CD14-positive monocyte (primary cell): ENCODE results near the gene UBR2. TPM values are rescaled to one million over a fixed set of nuclear protein-coding genes. Genes with fewer than 3 reads are reported as not detected.

Experiments
- DNase-seq, 3 donors: peaks; one replicate each; pipeline ENCODE4 v3.0.0-alpha.2; 2011 to 2022
- H2AFZ ChIP-seq: 2 replicates; pipeline ENCODE4 v1.6.0; 2012; ENCODE audit warnings: mild to moderate bottlenecking, low read depth, low read length, inconsistent platforms; ENCODE audit not compliant: insufficient read depth, poor library complexity, severe bottlenecking
- H3K27ac ChIP-seq, 2 donors: 1 replicate in 1 of 2; 2 replicates in 1 of 2; pipeline ENCODE4 v1.5.1; 2012 to 2013; ENCODE audit warnings: low read length in 2 of 2, control low read depth in 1 of 2, inconsistent platforms in 1 of 2, low read depth in 1 of 2, mild to moderate bottlenecking in 1 of 2
- H3K27me3 ChIP-seq, 2 donors: one replicate each; pipeline versions ENCODE4 v1.6.0 to v1.6.1; 2011 to 2013; ENCODE audit warnings: low read length in 2 of 2; ENCODE audit not compliant: control insufficient read depth in 2 of 2, insufficient read depth in 2 of 2
- H3K36me3 ChIP-seq, 2 donors: replicated peaks in 1 of 2; 1 replicate in 1 of 2; 2 replicates in 1 of 2; pipeline versions ENCODE4 v1.5.1 to v1.6.1; 2012 to 2013; ENCODE audit warnings: low read length in 2 of 2, control low read depth in 1 of 2, inconsistent platforms in 1 of 2, mild to moderate bottlenecking in 1 of 2; ENCODE audit not compliant: insufficient read depth in 2 of 2, control insufficient read depth in 1 of 2
- H3K4me1 ChIP-seq, 2 donors: 1 replicate in 1 of 2; 2 replicates in 1 of 2; pipeline versions ENCODE4 v1.5.1 to v1.6.1; 2012 to 2013; ENCODE audit warnings: low read length in 2 of 2, control low read depth in 1 of 2, inconsistent platforms in 1 of 2, mild to moderate bottlenecking in 1 of 2, moderate library complexity in 1 of 2; ENCODE audit not compliant: insufficient read depth in 2 of 2, control insufficient read depth in 1 of 2
- H3K4me2 ChIP-seq: replicated peaks from 2 replicates; pipeline ENCODE3; 2012; ENCODE audit warnings: low read length, moderate library complexity, mild to moderate bottlenecking; ENCODE audit not compliant: poor library complexity, severe bottlenecking; ENCODE audit errors: extremely low read depth
- H3K4me3 ChIP-seq, 3 experiments: fragments of 200-600 bp in 1 of 3; sonication (generic) in 1 of 3; replicated peaks in 1 of 3; 1 replicate in 2 of 3; 2 replicates in 1 of 3; pipeline ENCODE4 v1.5.1; 2011 to 2013; ENCODE audit warnings: low read length in 3 of 3, mild to moderate bottlenecking in 3 of 3, control low read depth in 2 of 3, low read depth in 2 of 3, inconsistent platforms in 1 of 3, moderate library complexity in 1 of 3
- H3K79me2 ChIP-seq: 2 replicates; pipeline ENCODE4 v1.6.0; 2012; ENCODE audit warnings: mild to moderate bottlenecking, control low read depth, inconsistent platforms, low read length, moderate library complexity; ENCODE audit not compliant: insufficient read depth
- H3K9ac ChIP-seq: 2 replicates; pipeline ENCODE4 v1.6.0; 2017; ENCODE audit warnings: low read length, mild to moderate bottlenecking; ENCODE audit not compliant: insufficient read depth, poor library complexity, severe bottlenecking
- H3K9me3 ChIP-seq, 2 donors: replicated peaks in 1 of 2; 1 replicate in 1 of 2; 2 replicates in 1 of 2; pipeline versions ENCODE4 v1.5.1 to v1.6.1; 2012 to 2013; ENCODE audit warnings: low read length in 2 of 2, control low read depth in 1 of 2; ENCODE audit not compliant: control insufficient read depth in 1 of 2, insufficient read depth in 1 of 2
- H4K20me1 ChIP-seq: 2 replicates; pipeline ENCODE4 v1.6.0; 2012; ENCODE audit warnings: mild to moderate bottlenecking, low read length, control low read depth, moderate library complexity; ENCODE audit not compliant: insufficient read depth
- H3K27ac Mint-ChIP-seq, 7 donors: one replicate each; pipeline ENCODE4 v1.8.0; 2020; ENCODE audit warnings: mild to moderate bottlenecking in 7 of 7, mixed read lengths in 7 of 7, moderate library complexity in 6 of 7, inconsistent platforms in 2 of 7
- H3K27me3 Mint-ChIP-seq, 3 donors: one replicate each; pipeline ENCODE4 v1.8.0; 2021 to 2022; ENCODE audit warnings: low read depth in 3 of 3, mild to moderate bottlenecking in 3 of 3, mixed read lengths in 3 of 3, moderate library complexity in 3 of 3, inconsistent platforms in 1 of 3
- H3K36me3 Mint-ChIP-seq, 2 donors: one replicate each; pipeline ENCODE4 v1.8.0; 2020; ENCODE audit warnings: mixed read lengths in 2 of 2, inconsistent platforms in 1 of 2, mild to moderate bottlenecking in 1 of 2
- H3K4me1 Mint-ChIP-seq: one replicate; pipeline ENCODE4 v1.8.0; 2020; ENCODE audit warnings: mild to moderate bottlenecking, mixed read lengths
- H3K4me3 Mint-ChIP-seq, 2 donors: one replicate each; pipeline ENCODE4 v1.8.0; 2020; ENCODE audit warnings: mild to moderate bottlenecking in 2 of 2, mixed read lengths in 2 of 2, moderate library complexity in 1 of 2
- H3K9me3 Mint-ChIP-seq, 7 donors: one replicate each; pipeline ENCODE4 v1.8.0; 2020 to 2022; ENCODE audit warnings: mixed read lengths in 7 of 7, mild to moderate bottlenecking in 6 of 7, moderate library complexity in 6 of 7, inconsistent platforms in 2 of 7
- WGBS: methylation state at CpG from one replicate; pipeline ENCODE4 v1.1.5; 2013; ENCODE audit warnings: missing lambda C conversion rate; ENCODE audit not compliant: insufficient coverage; 5-methylcytosine and 5-hydroxymethylcytosine counted together
- intact Hi-C, 2 donors: fragments of 100-400 bp; cut with micrococcal nuclease; formaldehyde crosslinking; loops; one replicate each; pipeline versions ENCODE4 v1.15.0 to v1.15.1; 2023
- polyA plus RNA-seq, 3 donors: library from polyadenylated mRNA; depleted of rRNA in 1 of 3; unstranded in 2 of 3; stranded (reverse) in 1 of 3; fragments of 300-500 nt in 2 of 3; fragments of >200 nt in 1 of 3; fragmentation: Illumina TruSeq in 2 of 3; gene quantifications; 1 replicate in 2 of 3; 2 replicates in 1 of 3; pipeline ENCODE4 v1.2.3, GENCODE V29; 2012 to 2021
- TF ChIP-seq, protein P1 (sequence below): fragments of 200-600 bp; IDR thresholded peaks from one replicate; pipeline ENCODE4 v1.8.0; 2022; ENCODE audit warnings: antibody characterized with exemption, mild to moderate bottlenecking

The UBR2 gene
- polyA plus RNA-seq, 3 donors: 9.0 to 17.8 (median 12.8) TPM

DNA sequence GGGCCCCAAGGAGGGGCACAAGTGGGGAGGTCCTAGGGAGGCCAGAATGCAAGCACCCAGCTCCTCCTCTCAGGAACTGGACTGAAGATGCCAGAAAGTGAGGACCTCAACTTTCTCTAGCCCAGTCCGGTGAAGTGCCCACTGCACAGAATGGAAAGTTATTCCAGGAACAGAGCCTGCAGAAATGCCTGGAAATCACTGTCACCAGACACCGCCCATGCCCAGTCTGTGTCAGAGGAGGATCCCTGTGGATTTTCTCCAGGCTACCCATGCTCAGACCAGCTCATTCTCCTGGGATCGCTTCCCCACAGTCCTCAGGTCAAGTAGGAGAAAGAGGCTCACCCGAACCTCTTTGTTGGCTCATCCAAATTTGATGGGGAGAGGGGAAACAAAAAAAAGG lies 152.0 kb downstream of the UBR2 start:
- Histone ChIP-seq H4K20me1 (no peaks in the 10 kb centered on the region), H3K27ac (no peak overlapping the region), H3K27me3 (no peaks in the 10 kb centered on the region), H3K36me3 (no peaks in the 10 kb centered on the region), H3K79me2 (no peaks in the 10 kb centered on the region), H3K4me2 (no peak overlapping the region), H3K4me1 (no peaks in the 10 kb centered on the region), H2AFZ (no peak overlapping the region), H3K4me3 (no peak overlapping the region), H3K9me3 (peaks cover 6 to 9% of the 10 kb centered on the region in 2 donors), H3K9ac (no peak overlapping the region)
- peaks cover 6 to 16% (median 7%) of the 10 kb centered on the region in 7 donors for H3K9me3 Mint-ChIP-seq
- 100% methylated on average over 2 of the region's 4 CpGs for WGBS
- no peak overlapping the region for H3K4me3 Mint-ChIP-seq
- no peaks in the 10 kb centered on the region for H3K4me1 Mint-ChIP-seq
- intact Hi-C loops: no loop called here
- H3K27me3 Mint-ChIP-seq: peaks cover 2 to 5% (median 2%) of the 10 kb centered on the region in 3 donors
- DNase-seq: no peak
- TF ChIP-seq, protein P1, sequence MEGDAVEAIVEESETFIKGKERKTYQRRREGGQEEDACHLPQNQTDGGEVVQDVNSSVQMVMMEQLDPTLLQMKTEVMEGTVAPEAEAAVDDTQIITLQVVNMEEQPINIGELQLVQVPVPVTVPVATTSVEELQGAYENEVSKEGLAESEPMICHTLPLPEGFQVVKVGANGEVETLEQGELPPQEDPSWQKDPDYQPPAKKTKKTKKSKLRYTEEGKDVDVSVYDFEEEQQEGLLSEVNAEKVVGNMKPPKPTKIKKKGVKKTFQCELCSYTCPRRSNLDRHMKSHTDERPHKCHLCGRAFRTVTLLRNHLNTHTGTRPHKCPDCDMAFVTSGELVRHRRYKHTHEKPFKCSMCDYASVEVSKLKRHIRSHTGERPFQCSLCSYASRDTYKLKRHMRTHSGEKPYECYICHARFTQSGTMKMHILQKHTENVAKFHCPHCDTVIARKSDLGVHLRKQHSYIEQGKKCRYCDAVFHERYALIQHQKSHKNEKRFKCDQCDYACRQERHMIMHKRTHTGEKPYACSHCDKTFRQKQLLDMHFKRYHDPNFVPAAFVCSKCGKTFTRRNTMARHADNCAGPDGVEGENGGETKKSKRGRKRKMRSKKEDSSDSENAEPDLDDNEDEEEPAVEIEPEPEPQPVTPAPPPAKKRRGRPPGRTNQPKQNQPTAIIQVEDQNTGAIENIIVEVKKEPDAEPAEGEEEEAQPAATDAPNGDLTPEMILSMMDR: no peak
- H3K36me3 Mint-ChIP-seq: no peaks in the 10 kb centered on the region
- no peak overlapping the region for H3K27ac Mint-ChIP-seq

GRCh38 chr6:42720739-42721138 lies 156.9 kb downstream of the UBR2 start:
- Histone ChIP-seq H2AFZ (no peak overlapping the region), H3K9ac (no peak overlapping the region), H3K36me3 (no peaks in the 10 kb centered on the region), H3K27me3 (no peaks in the 10 kb centered on the region), H3K4me2 (no peak overlapping the region), H3K27ac (no peak overlapping the region), H3K4me1 (no peaks in the 10 kb centered on the region), H3K4me3 (no peak overlapping the region), H3K9me3 (no peaks in the 10 kb centered on the region), H3K79me2 (no peaks in the 10 kb centered on the region), H4K20me1 (no peaks in the 10 kb centered on the region)
- Mint-ChIP-seq H3K27ac (no peak overlapping the region), H3K36me3 (no peaks in the 10 kb centered on the region), H3K9me3 (peaks cover 0 to 1% (median 0%) of the 10 kb centered on the region in 7 donors), H3K4me3 (no peak overlapping the region), H3K4me1 (no peaks in the 10 kb centered on the region), H3K27me3 (peaks cover 4 to 8% (median 4%) of the 10 kb centered on the region in 3 donors)
- TF ChIP-seq, protein P1: no peak
- DNase-seq: no peak
- WGBS: 97% methylated on average over 4 of the region's 8 CpGs
- intact Hi-C loops: loop anchor here in 1 of 2 donors (10.0 kb wide), 1 partner anchor 64 kb away; the partner anchor contains the start of gene BICRAL
